NCI-H1694 (cell line): ENCODE measurements around the gene APRT.

Source experiments
- DNase-seq: peaks from one replicate; lab custom pipeline; 2025; lab: John Stamatoyannopoulos, UW

Gene APRT

GRCh38 chr16:88787579-88788314 is 24.0 kb downstream of the APRT start:
- DNase-seq: no peak

GRCh38 chr16:88785106-88785924 is 26.4 kb downstream of the APRT start, which contains the start of gene PIEZO1:
Gene PIEZO1 (minus strand): TSS chr16:88785220. CDS start chr16:88784964, 256 bp downstream.
- DNase-seq: no peak

GRCh38 chr16:88784856-88785105 is 26.9 kb downstream of the APRT start:
- DNase-seq: no peak

- DNase-seq: no peak
Measured at GRCh38 chr16:88784074-88784855, 27.5 kb downstream of the APRT start.

GRCh38 chr16:88783391-88784073 is 28.2 kb downstream of the APRT start:
- no peak for DNase-seq

GRCh38 chr16:88782454-88783390 is 29.0 kb downstream of the APRT start:
- DNase-seq: no peak

- DNase-seq: no peak
Measured at GRCh38 chr16:88781140-88782077, 30.3 kb downstream of the APRT start.

GRCh38 chr16:88780142-88781062 is 31.3 kb downstream of the APRT start:
- DNase-seq: no peak

GRCh38 chr16:88779406-88780141 is 32.2 kb downstream of the APRT start:
- no peak for DNase-seq

- DNase-seq: no peak
Measured at GRCh38 chr16:88778541-88779065, 33.1 kb downstream of the APRT start.

- DNase-seq: no peak
Measured at GRCh38 chr16:88778271-88778525, 33.5 kb downstream of the APRT start.

- no peak for DNase-seq
Measured at GRCh38 chr16:88777471-88778270, 34.1 kb downstream of the APRT start.

- no peak for DNase-seq
Measured at GRCh38 chr16:88775825-88776224, 35.9 kb downstream of the APRT start.

- DNase-seq: no peak
Measured at GRCh38 chr16:88774544-88775393, 37.0 kb downstream of the APRT start.

- DNase-seq: no peak
Measured at GRCh38 chr16:88773812-88774291, 37.9 kb downstream of the APRT start.
